NCI-H2029 (cell line): ENCODE measurements around the gene PHLPP1.

Source experiments
- DNase-seq: peaks from one replicate; lab custom pipeline; 2025; lab: John Stamatoyannopoulos, UW

Gene PHLPP1

DNA sequence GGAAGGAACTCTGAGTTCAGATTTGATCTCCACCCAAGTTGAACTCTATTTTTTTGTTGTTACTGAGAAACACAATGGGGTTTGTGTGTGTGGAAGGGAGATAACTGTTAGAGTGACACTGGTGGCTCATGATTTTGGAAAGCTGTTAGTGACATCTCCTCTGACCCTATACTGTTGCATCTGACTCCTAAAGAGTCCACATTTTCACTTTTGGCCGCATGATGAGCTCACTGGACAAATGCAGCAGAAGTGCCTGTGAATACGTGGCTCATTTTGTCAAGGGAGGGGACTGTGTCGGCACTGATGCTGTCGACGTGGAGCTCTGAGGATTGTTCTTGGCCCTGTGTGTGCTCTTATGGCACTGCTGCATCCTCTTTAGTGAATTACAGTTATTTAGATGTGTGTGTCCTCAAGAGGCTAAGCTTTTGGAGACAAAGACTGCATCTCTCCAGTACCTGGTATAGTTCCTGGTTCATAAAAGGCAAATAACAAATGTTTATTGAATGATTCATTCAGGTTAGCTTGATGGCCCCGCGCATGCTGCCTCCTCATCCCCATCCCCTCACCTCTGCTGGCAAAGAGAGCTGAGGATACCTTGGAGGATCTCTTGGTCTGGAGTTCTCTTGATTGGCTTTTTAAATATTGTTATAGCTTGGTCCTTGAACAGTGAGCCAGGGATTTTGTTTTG is 135.4 kb downstream of the PHLPP1 start:
- DNase-seq = peak; percentile 61

DNA sequence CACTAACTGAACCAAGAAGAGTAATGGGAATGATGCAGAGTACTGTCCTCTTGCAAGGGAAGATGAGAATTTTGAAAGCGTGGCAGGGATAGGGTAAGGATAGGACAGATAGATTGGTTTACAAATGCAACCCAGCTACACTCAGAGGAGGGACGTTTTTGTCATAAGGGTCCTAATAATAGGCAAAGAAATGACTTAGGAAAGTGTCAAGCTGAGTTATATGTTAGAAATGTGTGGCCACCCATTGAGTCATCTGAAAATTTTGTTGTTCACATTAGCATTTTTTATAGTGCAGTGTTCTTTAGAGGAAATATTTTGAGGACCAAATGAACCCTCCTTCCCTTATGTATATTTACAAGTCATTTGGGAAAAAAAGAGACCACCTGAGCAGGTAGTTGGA is 137.5 kb downstream of the PHLPP1 start:
- DNase-seq = no peak

DNA sequence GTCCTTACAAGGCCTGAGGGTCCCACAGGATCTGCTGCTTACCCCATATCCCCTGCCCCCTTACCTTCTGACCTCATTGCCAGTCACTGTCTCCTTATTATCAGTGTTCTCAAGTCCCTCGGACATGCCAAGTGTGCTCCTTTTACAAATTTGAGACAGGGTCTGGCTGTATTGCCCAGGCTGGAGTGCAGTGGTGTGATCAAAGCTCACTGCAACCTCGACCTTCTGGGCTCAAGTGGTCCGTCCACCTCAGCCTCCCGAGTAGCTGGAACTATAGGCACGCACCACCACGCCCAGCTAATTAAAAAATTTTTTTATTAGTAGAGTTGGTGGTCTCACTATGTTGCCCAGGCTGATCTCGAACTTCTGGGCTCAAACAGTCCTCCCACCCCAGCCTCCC is 141.0 kb downstream of the PHLPP1 start:
- no peak for DNase-seq

DNA sequence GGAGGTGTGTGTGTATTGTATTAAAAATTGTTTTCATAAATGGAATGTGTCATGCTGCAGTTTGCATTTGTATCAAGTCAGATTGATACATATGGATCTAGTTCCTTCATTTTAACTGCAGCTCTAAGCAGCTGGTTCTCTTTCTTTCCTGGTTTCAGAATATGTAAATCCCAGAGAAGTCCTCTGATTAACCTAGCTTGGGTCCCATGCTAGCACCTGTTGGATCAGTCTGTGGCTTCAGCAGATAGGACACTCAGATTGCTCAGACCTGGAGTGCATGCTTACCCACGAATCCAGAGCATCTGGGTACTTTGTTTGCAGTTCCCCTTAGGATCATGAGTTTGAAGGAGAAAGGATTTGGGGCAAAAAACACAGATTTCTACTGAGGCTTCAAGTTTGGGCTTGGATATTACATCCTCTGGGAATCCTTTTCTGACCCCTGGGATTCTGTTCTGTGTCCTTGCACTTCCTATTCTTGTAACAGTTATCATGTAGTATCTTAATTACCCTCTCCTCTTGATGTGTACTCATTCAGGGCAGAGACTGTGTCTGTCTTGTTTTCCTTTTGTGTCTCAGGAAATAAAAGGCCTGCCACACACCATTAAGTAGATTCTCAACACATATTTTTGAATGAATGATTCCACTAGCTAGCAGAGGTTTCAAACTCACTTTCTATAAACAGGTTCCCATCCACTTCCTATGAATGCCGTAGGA is 142.1 kb downstream of the PHLPP1 start:
- no peak for DNase-seq

DNA sequence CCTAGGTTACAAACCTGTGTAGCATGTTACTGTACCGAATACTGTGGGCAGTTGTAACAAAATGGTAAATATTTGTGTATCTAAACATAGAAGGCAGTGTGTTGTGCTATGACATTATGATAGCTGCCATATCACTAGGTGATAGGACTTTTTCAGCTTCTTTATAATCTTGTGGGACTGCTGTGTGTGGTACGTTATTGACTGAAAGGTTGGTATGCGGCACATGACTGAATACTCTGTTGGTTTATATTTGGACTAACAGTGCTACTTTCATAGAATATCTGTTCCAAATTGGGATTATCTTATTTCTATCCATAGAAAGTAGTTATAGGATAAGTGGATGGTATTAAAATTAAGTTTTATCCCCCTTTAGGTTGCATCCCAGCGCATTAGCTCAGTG is 144.7 kb downstream of the PHLPP1 start:
- DNase-seq = no peak

DNA sequence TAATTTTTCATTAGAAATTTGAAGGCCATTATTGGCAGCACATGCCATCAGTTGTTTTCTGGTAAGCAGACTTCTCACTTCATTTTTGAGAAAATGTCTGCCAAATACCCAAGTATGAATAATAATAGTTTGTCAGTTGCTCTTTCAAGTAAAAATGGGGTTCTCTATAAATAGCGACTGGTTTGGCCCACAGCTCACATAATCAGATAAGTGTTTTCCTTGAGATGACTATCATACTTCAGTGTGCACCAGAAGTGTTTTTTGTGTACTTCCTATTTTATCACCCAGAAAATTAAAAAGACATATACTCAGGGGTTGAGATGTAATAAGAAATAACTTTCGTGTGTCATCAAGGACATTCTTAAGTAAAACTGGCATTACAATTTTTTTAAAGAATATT is 147.1 kb downstream of the PHLPP1 start:
- DNase-seq = no peak

DNA sequence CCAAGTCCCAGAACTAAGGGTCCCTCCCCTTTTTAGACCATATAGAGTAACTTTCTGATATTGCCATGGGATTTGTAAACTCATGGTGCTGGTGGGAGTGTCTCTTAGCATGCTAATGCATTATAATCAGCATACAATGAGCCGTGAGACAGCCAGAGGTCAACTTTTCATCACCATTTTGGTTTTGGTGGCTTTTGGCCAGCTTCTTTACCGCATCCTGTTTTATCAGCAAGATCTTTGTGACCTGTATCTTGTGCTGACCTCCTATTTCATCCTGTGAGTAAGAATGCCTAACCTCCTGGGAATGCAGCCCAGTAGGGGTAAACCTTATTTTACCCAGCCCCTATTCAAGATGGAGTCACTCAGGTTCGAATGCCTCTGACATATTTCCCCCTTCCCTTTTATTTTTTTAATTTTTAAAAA is 148.2 kb downstream of the PHLPP1 start:
- no peak for DNase-seq

DNA sequence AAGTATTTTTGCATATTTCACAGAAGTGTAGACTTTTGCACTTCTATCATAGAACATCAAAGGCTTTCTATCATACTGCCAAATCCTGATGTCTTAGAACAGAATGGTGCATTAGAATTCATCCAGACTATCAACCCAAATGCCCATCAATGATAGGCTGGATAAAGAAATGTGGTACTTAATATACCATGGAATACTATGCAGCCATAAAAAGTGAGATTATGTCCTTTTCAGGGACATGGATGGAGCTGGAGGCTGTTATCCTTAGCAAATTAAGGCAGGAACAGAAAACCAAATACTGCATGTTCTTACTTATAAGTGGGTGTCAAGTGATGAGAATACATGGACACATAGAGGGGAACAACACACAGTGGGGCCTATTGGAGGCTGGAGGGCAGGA is 150.2 kb downstream of the PHLPP1 start:
- no peak for DNase-seq

DNA sequence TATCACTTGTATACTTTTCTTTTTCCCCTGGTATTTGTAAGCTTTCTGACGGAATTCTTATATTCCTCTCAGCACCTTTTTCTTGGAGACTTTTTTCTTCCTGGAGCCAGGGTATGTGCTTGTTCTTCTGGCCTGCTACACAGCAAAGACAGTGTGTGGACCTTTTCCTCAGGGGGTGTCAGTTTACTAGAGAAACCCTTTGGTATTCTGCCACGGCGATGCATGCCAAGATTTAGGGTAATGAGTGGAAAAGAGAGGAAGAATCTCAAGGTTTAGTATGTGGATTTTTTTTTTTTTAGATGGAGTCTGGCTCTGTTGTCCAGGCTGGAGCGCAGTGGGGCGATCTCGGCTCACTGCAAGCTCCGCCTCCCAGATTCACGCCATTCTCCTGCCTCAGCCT is 152.2 kb downstream of the PHLPP1 start:
- DNase-seq = no peak

DNA sequence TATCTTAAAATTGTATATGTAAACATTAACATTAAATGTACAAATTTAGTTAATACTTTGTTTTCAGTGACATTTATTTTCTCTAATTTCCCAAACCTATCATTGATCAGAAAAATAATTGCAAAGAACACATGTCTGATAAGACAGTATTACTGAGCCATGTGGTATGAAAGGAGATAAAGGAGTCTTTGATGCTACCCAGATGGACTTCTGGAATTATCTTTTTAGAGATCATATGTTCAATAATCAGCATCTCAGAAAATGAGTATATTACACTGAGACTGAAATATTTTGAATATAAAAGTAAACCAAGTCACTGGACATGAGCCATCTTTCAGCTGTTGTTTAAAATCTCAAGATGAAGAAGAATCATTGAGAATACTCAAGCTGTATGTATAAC is 153.3 kb downstream of the PHLPP1 start:
- no peak for DNase-seq

DNA sequence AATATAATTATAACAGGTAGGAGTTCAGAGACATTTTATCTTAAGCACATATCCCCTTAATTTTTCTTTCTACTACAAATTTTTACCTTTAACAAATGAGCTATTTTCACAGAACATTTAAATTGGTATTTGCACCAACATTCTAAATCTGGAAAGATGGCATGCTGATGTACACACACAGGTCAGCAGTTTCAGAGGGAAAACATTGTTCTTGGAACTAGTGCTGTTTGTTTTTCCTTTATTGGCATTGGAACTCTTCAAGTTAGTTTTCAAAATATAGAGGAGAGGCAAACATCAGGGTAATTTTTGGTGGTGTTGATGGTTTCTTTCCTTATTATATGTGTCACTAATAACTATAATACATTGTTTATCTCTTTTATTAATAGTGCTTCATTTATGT is 155.3 kb downstream of the PHLPP1 start:
- no peak for DNase-seq

DNA sequence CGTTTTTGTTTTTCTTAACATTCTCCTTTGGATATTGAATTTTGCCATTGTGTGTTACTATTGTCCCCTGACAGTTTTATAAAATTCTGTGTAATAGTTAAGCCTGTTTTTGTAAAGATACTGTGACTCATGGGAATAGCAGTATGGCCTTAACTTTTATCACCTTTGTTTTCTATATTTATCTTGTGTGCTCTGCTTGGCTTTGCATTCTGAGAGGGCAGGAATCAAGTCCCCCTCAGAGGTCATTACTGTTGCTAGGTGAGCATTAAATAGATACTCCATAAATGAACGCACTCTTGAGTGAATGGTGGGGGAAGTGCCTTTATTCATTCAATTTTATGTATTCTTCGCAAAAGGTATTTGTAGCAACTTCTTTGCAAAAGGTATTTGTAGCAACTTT is 160.0 kb downstream of the PHLPP1 start:
- no peak for DNase-seq

DNA sequence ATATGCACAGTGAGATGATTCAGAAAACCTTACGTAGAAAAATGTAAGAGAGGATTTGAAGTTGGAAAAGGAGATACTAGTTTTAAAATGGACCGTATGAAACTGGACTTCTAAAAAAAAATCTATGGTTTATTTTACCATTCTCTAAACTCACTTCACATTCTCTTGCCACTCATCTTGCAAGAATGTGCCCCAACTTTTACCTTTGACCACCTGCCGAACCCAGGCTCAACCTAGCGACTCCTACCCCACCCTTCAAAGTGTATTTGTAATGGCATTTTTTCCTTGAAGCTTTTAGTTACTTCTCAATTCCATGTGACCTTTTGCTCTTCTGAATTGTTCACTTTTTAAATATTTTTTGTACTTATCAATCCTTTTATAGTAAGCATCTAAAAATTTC is 160.8 kb downstream of the PHLPP1 start:
- no peak for DNase-seq

DNA sequence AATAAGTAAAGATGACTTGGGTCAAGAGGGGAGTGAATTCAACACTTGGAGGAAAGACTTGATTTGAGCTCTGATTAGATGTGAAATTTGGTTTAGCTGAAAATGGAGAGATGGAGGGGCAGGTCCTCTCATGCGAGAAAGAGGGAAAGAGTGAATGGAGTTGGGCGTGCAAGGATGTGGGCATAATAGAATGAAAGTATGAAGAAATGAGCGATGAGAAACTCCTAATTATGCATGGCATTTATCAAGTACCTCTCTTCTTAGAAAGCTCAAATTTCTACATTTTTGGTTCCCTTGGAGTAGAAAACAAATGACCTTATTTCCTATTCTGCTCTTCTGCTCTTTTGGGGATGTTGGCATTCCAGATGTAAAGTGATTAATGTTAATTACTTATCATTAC is 161.5 kb downstream of the PHLPP1 start:
- no peak for DNase-seq

DNA sequence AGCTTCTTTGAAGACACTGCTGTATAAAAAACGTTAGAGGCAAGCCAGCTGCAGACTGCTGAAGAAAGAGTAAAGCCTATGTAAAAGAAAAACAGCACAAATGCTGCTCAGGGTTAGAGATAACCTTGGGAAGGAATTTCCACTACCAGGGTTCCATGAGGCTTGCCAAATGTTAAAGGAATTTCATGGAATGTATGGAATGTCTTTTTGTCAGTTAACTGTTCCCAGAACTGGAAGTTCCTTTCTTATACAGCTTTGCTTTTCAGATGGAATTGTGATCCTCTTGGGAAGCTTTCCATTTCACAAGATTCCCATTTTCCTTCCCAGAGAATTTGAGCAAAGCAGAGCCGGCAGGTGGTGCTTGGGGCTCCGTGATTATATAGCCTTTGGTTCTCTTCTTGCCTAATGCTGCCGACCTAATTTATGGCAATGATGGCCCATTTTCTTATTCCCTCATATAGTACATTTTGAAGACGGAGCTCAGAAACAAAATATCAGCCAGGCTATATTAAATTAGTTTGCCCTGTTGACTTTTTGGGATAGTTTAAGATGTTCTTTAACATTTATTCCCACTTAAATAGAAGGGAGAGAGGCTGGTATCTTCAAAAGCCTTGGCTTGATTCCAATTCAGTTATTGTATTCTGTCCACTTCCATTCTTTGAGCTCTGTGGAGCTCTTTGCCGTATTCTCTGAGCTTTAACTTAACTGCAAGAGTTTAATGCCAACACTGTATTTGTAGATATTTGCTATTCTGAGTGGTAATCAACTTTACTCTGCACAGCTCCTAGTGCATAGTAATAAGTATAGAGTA is 162.3 kb downstream of the PHLPP1 start:
- DNase-seq = no peak

DNA sequence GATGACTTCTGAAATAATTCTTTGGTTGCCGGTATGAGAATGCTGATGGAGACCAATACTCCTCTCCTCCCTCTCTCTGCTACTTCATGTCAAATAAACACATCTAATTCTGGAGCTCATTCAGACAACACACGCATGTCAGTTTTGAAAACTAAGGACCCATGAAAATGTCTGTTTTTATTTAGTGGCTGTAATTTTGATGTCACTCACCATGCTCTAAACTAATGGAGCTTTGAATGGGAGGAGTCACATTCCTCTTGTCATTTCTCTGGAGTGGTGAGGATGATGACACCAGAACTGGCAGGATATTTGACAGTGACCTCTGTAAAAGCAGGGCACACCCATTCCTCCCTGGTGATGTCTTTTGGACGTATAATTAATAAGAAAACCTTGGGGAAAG is 163.0 kb downstream of the PHLPP1 start:
- no peak for DNase-seq

DNA sequence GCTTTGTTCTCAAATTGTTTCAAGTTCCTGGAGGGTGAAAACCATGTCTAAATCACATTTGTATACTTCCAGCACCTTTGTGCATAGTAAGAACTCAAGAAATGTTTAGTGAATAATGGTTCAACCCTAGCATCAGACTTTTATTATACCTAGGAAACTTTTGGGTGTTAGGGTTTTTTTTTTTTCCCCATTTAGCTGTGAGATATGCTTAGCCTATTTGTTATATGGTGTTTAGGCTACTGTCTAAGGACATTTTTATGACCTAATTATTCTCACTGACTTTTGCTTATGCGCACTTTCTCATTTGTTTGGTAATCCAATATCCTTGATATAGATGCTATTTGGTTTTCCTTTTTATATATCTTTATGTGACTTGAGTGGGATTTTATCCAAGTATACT is 164.7 kb downstream of the PHLPP1 start:
- no peak for DNase-seq

DNA sequence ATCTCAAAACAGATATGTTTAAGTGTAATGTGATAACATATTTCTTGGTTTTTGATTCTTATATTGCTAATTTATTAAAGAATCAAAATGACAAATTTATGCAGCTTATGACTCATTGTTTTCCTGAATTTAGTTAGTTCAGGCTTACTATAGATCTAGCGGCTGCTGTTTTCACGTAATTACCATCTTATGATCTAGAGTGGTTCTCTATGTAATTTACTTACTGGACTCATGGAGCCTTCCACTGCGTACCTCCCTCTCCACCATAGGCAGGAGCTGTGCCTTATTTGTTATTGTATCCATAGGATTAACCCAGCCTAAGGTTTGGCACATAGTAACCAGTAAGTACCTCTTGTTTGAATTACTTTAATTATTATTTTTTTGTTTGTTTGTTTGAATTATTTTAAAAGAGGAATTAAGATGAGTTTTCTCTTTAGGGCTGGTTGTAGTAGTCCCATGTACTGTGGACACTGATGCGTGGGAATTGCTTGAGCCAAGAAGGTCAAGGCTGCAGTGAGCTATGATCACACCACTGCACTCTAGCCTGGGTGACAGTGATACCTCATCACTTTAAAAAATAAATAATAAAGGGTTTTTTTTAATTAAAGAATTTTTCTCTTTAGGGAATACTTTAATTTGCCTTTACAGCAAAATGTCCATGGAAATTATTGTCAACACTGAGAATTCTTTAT is 165.5 kb downstream of the PHLPP1 start:
- no peak for DNase-seq

DNA sequence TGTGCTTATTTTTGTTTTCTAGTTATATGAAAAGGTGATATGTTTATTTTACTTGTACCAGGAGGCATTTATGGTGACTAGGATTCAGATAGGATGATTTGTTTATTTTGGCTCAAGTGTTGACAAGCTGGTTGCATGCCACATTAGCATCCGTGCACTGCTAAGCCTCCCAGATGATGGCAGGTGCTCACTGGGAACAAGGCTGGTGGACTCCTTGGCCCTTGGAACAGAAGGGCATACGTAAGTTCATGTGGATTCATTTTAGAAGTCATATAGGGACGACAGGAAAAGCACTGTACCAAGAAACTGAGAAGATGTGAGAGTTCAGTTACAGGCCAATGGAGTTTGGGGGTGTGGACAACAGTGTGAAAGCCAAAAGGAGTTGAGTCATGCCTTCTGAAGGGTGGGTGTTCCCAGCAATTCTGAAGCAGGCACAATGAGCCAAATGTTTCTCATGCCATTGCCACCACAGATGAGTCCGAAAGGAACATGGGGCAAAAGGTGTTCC is 166.2 kb downstream of the PHLPP1 start:
- peak; percentile 60 for DNase-seq

DNA sequence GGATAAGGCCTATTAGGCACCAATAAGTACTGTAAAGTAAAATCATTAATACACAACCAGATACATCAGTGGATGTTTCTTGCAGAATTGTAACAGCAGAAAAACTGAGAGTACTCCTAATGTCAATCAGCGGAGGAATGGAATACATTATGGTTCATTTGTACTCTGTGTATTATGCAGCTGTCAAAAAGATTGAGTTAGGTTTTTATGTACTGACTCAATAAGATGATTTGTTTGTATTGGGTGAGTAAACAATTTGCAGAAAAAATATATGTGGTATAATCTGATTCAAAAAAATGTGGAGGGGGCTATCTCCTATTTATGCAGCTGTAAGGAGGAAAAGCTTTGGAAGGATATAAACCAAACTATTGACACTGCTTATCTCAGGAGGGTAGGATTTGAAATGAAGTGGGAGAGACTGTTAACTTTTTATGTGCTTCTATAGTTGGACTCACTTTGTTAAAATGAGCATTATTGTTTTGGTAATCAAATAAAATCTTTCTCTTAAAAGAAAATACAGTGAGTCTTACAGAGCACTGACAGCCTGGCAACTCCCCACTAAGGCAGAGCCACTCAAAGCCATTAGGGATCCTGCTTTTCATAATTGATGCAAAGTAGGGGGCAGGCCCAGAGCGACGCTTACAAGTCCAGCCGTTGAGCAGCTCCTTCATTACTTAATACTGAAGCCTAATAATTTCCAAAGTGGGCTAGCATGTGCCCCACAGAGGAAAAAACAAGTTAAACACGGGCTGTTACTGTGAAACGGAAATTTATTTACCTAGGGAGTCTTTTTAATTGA is 168.8 kb downstream of the PHLPP1 start:
- DNase-seq = no peak

DNA sequence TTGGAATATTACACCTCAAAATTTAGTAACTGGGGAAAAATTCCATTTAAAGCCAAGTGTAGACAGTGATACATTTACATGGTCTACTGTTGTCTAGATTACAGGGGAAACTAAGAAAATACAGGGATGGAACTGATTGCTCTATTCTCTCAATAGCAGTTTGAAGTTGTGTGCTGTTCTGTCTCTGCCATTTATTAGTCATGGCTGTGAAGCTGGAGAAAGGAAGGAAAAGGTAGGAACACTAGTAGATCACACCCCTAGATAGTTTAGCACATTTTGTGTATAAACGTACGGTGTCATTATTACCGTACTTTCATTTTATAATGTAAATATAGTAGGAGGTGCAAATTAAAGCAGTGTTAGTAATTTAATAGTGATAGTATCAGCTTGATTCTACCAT is 170.5 kb downstream of the PHLPP1 start:
- DNase-seq = no peak
